Hematopoietic multipotent progenitor cell treated with erythropoietin and hydrocortisone succinate and interleukin-3 and kit ligand, for 17 days (in vitro differentiated cells): ENCODE measurements around the gene KCNQ2.
"Not testable (repeated sequence)": the region's sequence is repeated elsewhere in the genome, so short reads cannot be mapped to it uniquely, and the experiment has no call there.

ENCODE experiments used
- DNase-seq: peaks from one replicate; pipeline ENCODE4 v3.0.0-alpha.2; 2015; ENCODE audit warnings: low spot score

The KCNQ2 gene

GRCh38 chr20:63385819-63386218 is 86.6 kb downstream of the KCNQ2 start:
- DNase-seq = no peak

GRCh38 chr20:63384336-63384735 is 88.1 kb downstream of the KCNQ2 start:
- DNase-seq = no peak

GRCh38 chr20:63383556-63383955 is 88.9 kb downstream of the KCNQ2 start:
- no peak for DNase-seq

GRCh38 chr20:63382551-63383300 is 89.7 kb downstream of the KCNQ2 start:
- DNase-seq = no peak

- DNase-seq = no peak
These were observed 90.5 kb downstream of the KCNQ2 start for GRCh38 chr20:63381781-63382431.

- DNase-seq = no peak
These were observed 92.0 kb downstream of the KCNQ2 start for GRCh38 chr20:63380346-63380870.

- DNase-seq = not testable (repeated sequence)
These were observed 92.6 kb downstream of the KCNQ2 start for GRCh38 chr20:63379872-63380271.

GRCh38 chr20:63379296-63379695 is 93.2 kb downstream of the KCNQ2 start:
- no peak for DNase-seq

- DNase-seq = no peak
These were observed 93.8 kb downstream of the KCNQ2 start for GRCh38 chr20:63378626-63379025.

GRCh38 chr20:63377951-63378381 is 94.5 kb downstream of the KCNQ2 start:
- no peak for DNase-seq

- DNase-seq = no peak
These were observed 95.1 kb downstream of the KCNQ2 start for GRCh38 chr20:63377256-63377941.

GRCh38 chr20:63376283-63377250 is 95.9 kb downstream of the KCNQ2 start:
- no peak for DNase-seq

GRCh38 chr20:63375438-63375837 is 97.0 kb downstream of the KCNQ2 start:
- DNase-seq = no peak

- DNase-seq = no peak
These were observed 98.0 kb downstream of the KCNQ2 start for GRCh38 chr20:63374504-63374903.

GRCh38 chr20:63373996-63374395 is 98.5 kb downstream of the KCNQ2 start:
- DNase-seq = no peak

- DNase-seq = no peak
These were observed 99.2 kb downstream of the KCNQ2 start for GRCh38 chr20:63372971-63373885.

- no peak for DNase-seq
These were observed 101.1 kb downstream of the KCNQ2 start for GRCh38 chr20:63371291-63371865.

GRCh38 chr20:63370618-63371187 is 101.8 kb downstream of the KCNQ2 start:
- no peak for DNase-seq

GRCh38 chr20:63369724-63370617 is 102.5 kb downstream of the KCNQ2 start:
- no peak for DNase-seq
